GM19468 (cell line): ENCODE measurements around the gene MTHFR.

Experiments used
- ATAC-seq: cut with Tn5 transposase; IDR thresholded peaks from one replicate; pipeline ENCODE4 v1.9.1; 2021; ENCODE audit warnings: mild to moderate bottlenecking, moderate library complexity, moderate number of reproducible peaks; ENCODE audit not compliant: unreplicated experiment; ENCODE audit errors: extremely low read depth

Gene MTHFR

DNA sequence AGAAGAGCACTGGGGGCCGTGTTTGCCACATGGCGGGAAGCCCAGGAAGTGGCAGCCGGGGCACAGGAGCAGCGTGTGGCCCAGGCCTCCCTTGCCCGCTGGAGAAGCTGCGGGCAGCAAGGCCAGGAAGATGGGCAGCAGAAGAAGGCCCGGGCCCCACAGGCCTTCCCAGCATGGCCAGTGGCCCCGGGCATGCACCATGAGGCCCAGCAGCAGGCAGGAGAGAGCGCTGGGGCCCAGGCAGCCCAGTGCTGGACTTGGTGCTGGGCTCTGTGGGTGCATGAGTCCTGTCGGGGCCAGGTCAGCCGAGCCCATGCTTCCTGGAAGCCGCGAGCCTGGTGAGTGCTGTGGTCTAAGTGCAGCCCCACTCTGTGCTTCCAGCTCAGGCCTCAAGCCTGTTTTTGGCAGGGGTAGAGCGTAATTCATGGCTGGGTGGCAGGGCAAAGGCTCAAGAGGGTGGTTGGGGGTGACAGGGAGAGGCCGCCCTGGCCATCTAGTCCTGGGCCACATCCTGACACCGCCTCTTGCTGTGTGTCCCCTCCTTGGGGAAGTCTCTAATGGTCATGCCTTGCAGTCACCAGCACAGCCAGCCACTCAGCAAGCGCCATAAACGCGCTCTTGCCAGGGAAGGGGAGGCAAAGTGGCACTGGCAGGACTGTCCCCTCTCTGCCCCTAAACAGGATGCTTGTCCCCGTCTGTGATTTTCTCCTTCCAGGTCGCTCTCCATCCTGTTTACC lies 21.3 kb downstream of the MTHFR start:
- no peak for ATAC-seq

DNA sequence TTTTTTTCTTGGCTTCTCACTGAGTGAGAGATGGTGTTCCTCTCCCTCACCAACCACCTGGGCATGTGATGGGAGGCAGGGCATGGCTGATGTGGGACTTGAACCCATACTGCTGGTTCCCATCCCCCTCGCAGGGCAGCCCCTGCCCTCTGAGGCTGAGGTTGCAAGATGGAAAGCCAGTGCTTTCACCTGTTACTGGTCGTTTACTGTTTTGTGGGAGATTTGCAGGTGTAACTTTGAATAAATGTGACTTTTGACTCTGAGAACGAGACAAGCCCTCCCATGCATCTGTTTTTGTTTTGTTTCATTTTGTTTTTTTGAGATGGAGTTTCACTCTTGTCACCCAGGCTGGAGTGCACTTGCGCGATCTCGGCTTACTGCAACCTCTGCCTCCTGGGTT lies 22.2 kb downstream of the MTHFR start:
- no peak for ATAC-seq

DNA sequence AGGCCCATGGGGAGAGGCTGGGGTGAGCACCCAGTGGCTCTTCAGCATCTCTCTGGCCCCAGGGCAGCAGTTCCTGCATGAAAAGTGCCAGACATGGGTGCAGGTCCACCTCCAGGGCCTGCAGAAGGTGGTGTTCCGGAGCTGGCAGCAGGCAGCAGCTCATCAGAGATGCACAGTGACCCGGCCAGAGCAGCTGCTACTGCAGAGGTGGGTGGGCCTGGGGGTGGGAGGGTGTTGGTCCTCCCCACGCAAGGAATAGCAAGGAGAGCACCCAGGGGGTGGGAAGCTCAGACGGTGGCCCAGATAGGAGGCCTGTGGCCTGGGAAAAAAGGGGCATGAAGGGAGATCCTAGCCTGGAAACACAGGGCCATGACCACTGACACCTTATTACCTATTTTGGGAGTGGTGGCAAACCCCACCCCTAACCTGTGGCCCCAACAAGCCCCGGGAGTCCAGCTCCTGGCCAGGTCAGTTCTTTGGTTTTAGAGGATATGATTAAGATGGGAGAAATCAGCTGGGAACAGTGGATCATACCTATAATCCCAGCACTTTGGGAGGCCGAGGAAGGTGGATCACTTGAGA lies 23.5 kb downstream of the MTHFR start:
- no peak for ATAC-seq

DNA sequence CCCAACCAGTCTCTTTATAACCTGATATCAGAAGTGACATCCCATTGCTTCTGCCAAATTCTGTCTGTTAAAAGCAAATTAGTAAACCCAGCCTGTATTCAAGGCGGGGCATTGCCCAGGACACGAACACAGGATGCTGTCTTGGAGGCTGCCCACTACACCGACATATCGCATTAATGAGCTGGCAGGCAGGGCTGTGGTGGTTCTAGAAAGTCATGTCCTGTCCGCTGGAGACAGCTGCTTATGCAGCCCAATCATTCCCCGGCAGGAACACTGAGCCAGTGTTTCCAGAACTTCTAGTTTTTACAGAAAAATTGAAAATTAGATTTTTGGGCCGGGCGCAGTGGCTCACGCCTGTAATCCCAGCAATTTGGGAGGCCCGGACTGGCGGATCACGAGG lies 24.5 kb downstream of the MTHFR start:
- ATAC-seq = no peak

DNA sequence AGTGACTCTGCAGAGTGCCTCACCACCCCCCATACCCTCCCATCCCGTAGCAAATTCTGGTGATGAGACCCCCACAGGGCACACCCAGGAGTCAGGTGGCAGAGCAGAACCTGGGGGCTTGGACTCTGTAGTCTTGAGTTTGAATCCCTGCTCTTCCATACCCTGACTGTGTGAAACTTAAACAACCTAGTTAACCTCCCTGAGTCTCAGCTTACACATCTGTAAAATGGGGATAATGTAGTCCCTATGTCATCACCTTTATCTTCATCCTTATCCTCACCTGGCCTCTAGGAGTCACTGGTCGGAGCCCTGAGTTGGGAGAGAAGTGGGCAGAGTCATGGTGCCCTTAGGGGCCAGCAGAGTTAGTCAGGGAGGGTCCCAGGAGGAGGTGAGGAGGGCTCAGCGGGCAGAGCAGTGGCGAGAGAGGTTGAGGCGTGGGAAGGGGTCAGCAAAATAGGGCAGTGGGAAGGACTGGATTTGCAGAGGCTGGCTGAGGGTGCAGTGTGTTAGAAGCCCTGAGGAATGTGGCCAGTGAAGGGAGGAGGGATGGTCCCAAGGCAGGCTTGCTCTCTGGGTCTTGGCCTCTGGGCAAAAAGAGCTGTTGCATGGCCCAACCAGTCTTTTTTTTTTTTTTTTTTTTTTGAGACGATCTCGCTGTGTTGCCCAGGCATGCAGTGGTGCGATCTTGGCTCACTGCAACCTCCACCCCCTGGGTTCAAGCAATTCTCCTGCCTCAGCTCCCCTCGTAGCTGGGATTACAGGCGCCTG lies 25.2 kb downstream of the MTHFR start:
- ATAC-seq = no peak

DNA sequence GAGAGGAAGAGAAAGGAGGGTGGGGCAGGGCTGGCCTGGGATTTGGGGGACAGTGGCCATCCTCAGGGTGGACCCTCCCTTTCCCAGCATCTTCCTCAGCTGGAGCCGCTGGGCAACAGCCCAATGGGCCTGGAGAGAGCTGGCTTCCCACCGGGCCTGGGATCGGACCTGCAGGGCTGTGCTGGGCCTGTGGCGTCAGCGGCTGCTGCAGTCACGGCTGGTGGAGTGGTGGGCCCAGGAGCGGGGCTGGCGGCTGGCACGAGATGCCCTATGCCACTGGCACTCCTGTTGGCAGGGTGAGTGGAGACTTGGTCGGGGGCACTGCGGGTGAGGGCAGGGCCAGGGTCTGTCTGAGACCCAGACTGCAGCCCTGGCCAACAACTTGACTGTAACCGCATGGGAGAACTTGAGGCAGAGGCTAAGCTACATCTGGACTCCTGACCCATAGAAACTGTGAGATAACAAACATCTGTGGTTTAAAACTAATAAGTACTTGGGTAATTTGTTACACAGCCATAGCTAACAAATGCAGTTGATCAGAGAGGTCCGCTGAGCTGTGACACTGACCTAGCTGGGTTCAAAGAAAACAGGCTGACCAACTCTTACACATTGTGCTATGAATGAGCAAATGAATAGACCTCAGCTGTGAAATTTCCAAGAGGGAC lies 25.9 kb downstream of the MTHFR start:
- no peak for ATAC-seq

DNA sequence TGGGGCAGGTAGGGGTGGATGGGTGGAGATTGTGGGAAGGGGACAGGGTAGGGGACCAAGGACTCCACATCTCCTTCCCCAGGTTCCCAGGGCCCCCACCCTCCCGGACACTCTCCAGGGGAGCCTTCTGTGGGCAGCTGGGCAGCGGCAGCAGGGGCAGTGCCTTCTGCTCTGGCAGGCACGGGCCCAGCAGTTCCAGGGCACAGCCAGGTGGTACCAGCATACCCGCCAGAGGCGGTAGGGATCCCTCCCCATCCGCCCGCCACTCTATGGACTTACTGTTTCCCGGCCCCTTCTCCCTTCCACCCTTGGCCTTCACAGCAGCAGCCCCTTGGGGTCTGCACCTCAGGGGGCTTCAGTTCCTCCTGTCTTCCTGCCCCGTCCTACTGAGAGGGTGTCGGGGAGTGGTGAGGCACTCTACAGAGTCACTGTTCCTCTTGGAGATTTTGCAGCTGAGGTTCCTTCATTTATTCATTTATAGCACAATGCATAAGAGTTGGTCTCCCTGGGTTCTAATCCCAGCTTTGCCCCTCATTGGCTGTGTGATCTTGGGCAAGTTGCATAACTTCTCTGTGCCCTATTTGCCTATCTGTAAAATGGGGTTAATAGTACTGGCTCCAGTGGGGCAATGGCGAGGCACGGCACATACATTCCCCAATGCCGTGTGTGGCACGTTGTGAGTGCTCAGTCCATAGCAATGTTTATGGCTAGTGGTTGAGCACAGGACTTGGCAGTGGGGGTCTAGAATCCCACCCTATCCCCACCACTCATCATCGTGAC lies 26.7 kb downstream of the MTHFR start:
- ATAC-seq = no peak

DNA sequence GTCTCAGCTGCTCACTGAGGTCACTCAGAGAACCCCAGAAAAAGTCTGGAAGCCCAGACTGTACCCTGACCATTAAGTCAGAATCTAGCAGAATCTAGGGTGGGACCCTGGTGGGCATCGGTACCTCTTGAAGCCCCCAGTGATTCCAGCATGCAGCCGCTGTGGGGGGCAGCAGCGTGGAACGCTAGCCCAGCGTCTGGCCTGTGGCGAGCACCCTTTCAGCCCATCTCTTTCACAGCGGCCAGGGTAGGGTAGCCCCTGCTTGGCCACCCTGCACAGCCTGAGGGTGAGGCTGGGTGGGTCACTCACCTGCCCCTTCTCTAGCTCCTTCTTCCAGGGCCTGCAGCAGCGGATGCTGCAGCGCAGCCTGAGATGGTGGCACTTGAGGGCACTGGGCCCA lies 27.4 kb downstream of the MTHFR start:
- no peak for ATAC-seq

DNA sequence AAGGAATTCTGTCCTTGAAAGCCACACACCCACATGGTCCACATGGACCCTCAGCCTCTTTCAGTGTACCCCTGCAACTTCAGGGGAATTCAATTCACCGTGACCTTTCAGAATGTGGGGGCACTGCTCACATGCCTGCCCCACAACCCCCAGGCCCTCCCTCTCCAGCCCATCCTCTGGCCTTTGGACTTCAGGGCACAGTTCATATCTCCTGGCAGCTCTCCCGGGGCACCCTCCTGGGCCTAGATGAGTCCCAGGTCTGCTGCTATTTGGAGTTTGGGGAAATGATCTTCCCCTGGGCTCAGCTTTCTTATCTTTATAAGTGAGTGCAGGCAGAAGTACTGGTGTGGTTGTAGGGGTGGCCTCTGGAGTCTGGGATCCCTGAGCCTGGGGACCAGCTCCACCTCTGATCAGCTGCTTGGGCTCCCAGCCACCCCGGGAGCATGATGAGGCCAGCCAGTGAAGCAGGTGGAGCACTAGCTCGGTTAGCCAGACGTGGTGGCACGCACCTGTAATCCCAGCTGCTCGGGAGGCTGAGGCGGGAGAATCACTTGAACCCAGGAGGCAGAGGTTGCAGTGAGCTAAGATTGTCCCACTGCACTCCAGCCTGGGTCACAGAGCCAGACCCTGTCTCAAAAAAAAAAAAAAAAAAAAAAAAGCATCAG lies 28.0 kb downstream of the MTHFR start:
- no peak for ATAC-seq

DNA sequence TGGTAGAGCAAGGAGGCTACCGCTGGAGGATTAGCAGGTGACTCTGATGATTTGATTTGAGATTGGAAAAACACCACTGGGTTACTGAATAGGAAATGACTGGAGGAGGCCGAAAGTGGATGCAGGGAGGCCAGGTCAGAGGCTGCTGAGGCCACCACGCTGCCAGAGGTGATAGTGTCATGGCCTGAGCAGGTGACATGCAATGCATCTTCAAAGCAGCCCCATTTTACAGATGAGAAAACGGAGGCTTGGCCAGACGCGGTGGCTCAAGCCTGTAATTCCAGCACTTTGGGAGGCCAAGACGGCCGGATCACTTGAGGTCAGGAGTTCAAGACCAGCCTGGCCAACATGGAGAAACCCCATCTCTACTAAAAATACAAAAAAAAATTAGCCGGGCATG lies 31.0 kb downstream of the MTHFR start:
- no peak for ATAC-seq

DNA sequence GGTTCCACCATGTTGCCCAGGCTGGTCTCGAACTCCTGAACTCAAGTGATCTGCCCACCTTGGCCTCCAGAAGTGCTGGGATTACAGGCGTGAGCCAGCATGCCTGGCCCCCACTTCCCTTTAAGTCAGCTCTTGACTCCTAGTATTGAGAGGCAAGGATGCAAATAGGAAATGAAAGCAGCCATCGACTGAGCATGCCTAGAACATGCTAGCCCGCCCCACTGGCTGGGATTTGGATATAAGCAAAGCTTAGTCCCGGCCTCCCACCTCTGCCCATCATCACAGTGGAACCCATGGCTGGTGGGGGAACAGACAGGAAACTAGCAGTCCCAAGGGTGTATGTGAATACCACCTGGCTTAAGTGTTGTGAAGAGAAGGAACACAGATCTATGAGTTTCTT lies 33.3 kb downstream of the MTHFR start:
- ATAC-seq = no peak

DNA sequence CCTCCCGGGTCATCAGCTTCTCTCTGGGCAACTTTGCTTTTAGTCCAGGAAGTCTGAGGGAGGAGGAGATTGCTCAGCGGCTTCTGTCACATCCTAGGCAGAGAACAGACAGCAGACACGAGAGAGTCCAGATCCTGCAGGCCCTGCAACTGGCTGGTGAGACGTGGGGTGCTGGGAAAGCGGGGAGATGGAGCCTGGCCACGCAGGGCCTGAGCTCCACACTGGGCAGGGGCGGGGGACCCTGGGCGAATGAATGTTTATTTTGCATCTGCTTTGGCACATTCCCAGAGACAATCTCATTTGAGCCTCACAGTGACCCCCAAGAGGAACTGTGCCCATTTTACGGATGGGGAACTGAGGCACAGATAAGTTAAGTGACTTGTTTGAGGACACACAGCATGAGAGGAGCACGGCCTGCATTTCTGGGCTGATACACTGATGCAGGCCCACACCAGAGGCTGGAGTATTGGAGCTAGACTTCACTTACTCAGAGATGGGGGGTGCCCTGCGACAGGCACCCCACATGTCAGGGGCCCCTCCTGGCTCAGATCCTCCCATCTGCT lies 34.2 kb downstream of the MTHFR start:
- ATAC-seq = no peak

DNA sequence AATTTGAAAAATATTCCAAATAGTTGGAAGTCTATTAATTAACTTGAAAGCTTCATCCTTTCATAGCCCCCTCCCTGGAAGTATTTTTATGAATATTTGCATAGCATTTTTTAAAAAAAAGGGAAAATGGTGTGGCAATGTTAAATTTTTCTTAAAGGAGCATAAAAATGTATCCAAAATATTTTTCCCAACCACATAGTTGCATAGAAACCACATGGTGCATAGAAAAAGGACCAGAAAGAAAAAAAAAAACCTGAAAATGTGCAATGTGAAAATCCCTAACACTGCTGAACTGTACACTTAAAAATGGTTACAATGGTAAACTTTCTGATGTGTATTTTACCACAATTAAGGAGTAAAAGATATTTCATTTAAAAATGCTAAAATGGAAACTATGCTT lies 35.8 kb downstream of the MTHFR start:
- no peak for ATAC-seq

DNA sequence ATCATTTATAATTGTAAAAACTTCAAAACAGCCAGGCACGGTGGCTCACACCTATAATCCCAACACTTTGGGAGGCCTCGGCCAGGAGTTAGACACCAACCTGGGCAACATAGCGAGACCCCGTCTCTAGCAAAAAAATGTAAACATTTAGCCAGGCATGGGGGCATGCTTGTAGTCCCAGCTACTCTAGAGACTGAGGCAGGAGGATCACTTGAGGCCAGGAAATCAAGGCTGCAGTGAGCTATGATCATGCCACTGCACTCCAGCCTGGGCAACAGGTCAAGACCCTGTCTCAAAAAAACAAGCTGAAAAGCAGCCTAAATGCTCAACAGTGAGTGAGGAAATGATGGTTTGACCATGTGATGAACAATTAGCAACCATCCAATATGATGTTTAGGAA lies 36.5 kb downstream of the MTHFR start:
- ATAC-seq = no peak

DNA sequence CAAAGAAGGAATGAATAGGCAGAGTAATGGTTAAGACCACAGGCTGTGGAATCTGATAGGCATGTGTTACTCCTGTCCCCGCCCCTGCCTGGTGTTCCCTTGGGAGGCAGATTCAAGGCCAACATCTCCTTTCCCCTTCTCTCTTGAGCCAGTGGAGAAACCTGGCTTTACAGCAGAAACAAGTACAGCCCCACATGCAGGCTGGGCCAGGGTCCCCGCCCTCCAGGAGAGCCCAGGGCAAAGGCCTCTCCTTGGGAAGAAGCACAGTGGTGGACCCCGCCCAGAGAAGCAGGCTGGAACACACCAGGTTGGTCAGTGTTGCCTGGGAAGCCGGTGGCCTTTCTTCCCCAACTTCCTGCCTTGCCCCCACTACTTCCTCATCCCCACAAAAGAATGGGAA lies 36.9 kb downstream of the MTHFR start:
- no peak for ATAC-seq

DNA sequence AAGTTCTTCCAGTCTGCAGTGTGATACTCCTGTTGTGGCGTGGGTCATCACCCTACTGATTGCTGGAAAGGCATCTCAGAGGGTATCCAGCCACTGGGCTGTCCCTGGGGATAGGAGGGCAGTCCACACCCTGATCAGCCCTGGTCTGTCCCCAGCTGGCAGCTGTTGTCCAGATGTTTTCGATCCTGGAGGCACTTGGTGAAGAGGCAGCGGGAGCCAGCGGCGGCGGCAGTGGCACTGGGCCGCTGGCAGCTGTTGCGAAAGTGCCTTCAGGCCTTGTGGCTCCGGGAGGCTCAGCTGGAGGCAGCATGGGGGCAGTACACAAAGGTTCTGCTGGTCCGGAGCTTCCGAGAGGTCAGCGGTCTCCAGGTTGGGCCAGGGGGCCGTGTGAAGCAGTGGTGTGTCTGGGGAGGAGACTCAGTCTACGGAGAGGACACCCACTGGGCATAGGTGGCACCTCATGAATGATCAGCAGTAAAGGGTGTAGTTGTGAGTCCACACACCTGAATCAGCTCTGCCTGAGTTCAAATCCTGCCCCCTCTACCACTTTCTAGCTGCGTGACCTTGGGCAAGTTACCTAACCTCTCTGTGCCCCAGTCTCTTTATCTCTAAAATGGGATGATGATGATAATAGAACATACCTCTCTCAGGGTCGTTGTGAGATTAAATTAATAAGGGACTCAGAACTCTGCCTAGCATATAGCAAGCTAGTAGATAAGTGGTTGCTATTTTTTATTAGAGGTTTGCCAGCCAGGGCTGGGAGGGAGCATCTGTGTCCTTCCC lies 37.7 kb downstream of the MTHFR start:
- no peak for ATAC-seq

DNA sequence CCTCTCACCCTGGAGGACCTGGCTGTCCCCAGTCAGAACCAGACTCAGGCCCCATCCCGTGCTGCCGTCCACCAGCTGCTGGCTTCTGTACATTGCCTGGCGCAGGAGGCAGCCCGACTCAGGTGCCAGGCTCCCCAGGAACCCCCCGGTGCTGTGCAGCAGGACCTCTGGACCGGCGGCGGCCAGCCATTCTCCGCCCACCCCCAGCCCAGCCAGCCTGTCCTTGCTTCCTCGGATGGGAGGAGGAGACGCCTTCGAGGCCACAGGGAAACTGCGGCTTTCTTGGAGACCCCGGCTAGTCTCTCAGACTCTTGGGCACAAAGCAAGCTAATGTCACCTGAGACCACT lies 39.4 kb downstream of the MTHFR start:
- ATAC-seq = no peak

DNA sequence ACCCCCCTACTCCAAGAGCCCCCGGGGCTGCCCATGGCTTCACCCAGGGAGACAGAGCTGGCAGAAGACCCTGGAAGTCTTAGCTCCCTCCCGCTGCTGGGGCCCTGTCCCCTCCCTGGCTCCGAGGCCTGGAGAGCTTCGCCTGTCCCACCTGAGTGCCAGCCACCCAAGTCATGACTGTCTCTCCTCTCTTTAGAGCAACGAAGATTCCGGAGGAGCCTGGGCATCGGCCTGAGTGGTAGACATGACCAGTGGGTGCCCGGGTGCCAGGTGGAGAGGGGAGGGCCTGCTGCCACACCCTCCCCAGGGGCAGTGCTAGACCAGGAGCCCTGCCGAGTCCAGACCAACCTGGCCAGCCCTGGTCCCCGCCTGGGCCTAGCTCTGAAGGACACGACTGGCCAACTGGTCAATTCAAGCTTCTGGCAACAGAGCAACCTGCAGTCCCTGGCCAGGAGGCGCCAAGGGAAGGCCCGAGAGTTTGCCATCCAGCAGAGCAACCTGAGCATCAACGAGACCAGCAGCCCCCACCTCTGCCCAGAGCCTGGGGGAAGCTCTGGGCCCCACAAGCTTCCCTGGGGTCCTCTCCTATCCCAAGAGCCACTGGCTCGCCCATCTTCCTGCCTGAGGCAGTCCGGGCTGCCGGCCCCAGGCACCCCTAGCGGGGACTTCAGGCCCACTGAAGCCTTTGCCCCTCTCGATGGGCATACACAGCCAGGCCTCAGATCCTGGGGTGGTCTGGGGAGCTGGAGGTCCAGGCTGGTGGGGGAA lies 39.9 kb downstream of the MTHFR start:
- no peak for ATAC-seq
